Measurements from ENCODE around the gene KRTAP4-16.
"Not testable (repeated sequence)": the region's sequence is repeated elsewhere in the genome, so short reads cannot be mapped to it uniquely, and the experiment has no call there.

KRTAP4-16 gene

GRCh38 chr17:41064301-41064700 is 37.7 kb downstream of the KRTAP4-16 start:
- no peak overlapping the region for H3K4me3 ChIP-seq (ENCODE audit: low read length)
- H3K27me3 ChIP-seq (ENCODE audit: control insufficient read depth, insufficient read depth, low read length): peaks cover 4% of the 10 kb centered on the region
- no peaks in the 10 kb centered on the region for H3K4me1 ChIP-seq (ENCODE audit: control insufficient read depth, insufficient read depth, low read length)
- H3K36me3 ChIP-seq (ENCODE audit: control insufficient read depth, insufficient read depth, low read length): no peaks in the 10 kb centered on the region
- no peaks in the 10 kb centered on the region for H3K9me3 ChIP-seq (ENCODE audit: control insufficient read depth, low read length)
- no peak overlapping the region for H3K9ac ChIP-seq (ENCODE audit: low read length)

GRCh38 chr17:41063449-41063848 is 38.6 kb downstream of the KRTAP4-16 start:
- peaks cover 4% of the 10 kb centered on the region for H3K27me3 ChIP-seq (ENCODE audit: control insufficient read depth, insufficient read depth, low read length)
- no peaks in the 10 kb centered on the region for H3K9me3 ChIP-seq (ENCODE audit: control insufficient read depth, low read length)
- H3K4me1 ChIP-seq (ENCODE audit: control insufficient read depth, insufficient read depth, low read length): no peaks in the 10 kb centered on the region
- H3K4me3 ChIP-seq (ENCODE audit: low read length): no peak overlapping the region
- no peaks in the 10 kb centered on the region for H3K36me3 ChIP-seq (ENCODE audit: control insufficient read depth, insufficient read depth, low read length)
- no peak overlapping the region for H3K9ac ChIP-seq (ENCODE audit: low read length)

GRCh38 chr17:41061964-41062363 is 40.0 kb downstream of the KRTAP4-16 start:
- Histone ChIP-seq H3K4me3 (ENCODE audit: low read length) (no peak overlapping the region), H3K27me3 (ENCODE audit: control insufficient read depth, insufficient read depth, low read length) (peaks cover 4% of the 10 kb centered on the region), H3K9me3 (ENCODE audit: control insufficient read depth, low read length) (no peaks in the 10 kb centered on the region), H3K36me3 (ENCODE audit: control insufficient read depth, insufficient read depth, low read length) (no peaks in the 10 kb centered on the region), H3K9ac (ENCODE audit: low read length) (no peak overlapping the region), H3K4me1 (ENCODE audit: control insufficient read depth, insufficient read depth, low read length) (no peaks in the 10 kb centered on the region)

- Histone ChIP-seq H3K4me1 (ENCODE audit: control insufficient read depth, insufficient read depth, low read length) (no peaks in the 10 kb centered on the region), H3K9me3 (ENCODE audit: control insufficient read depth, low read length) (no peaks in the 10 kb centered on the region), H3K36me3 (ENCODE audit: control insufficient read depth, insufficient read depth, low read length) (no peaks in the 10 kb centered on the region), H3K9ac (ENCODE audit: low read length) (no peak within 1 kb of the TSS), H3K4me3 (ENCODE audit: low read length) (no peak within 1 kb of the TSS), H3K27me3 (ENCODE audit: control insufficient read depth, insufficient read depth, low read length) (peaks cover 4% of the 10 kb centered on the region)
These were observed 41.9 kb downstream of the KRTAP4-16 start, which contains the start of gene KRTAP2-3 for GRCh38 chr17:41060052-41060604. KRTAP2-3 (minus strand) TSS chr17:41060114; CDS start chr17:41060050, 64 bp downstream.

GRCh38 chr17:41059276-41060051 is 42.5 kb downstream of the KRTAP4-16 start:
- H3K4me1 ChIP-seq (ENCODE audit: control insufficient read depth, insufficient read depth, low read length); H3K36me3 ChIP-seq (ENCODE audit: control insufficient read depth, insufficient read depth, low read length); H3K9ac ChIP-seq (ENCODE audit: low read length): not testable (repeated sequence)

GRCh38 chr17:41058741-41059140 is 43.3 kb downstream of the KRTAP4-16 start:
- H3K27me3 ChIP-seq (ENCODE audit: control insufficient read depth, insufficient read depth, low read length): peaks cover 4% of the 10 kb centered on the region
- H3K9me3 ChIP-seq (ENCODE audit: control insufficient read depth, low read length): no peaks in the 10 kb centered on the region
- no peak overlapping the region for H3K9ac ChIP-seq (ENCODE audit: low read length)
- no peaks in the 10 kb centered on the region for H3K4me1 ChIP-seq (ENCODE audit: control insufficient read depth, insufficient read depth, low read length)
- no peaks in the 10 kb centered on the region for H3K36me3 ChIP-seq (ENCODE audit: control insufficient read depth, insufficient read depth, low read length)
- H3K4me3 ChIP-seq (ENCODE audit: low read length): no peak overlapping the region

More at GRCh38 chr17:41059276-41060051, 42.5 kb downstream of the KRTAP4-16 start:
- not testable (repeated sequence) for H3K9me3 ChIP-seq (ENCODE audit: control insufficient read depth, low read length); H3K27me3 ChIP-seq (ENCODE audit: control insufficient read depth, insufficient read depth, low read length); H3K4me3 ChIP-seq (ENCODE audit: low read length)

GRCh38 chr17:41057547-41057946 is 44.5 kb downstream of the KRTAP4-16 start:
- Histone ChIP-seq H3K9me3 (ENCODE audit: control insufficient read depth, low read length) (no peaks in the 10 kb centered on the region), H3K4me3 (ENCODE audit: low read length) (no peak overlapping the region), H3K9ac (ENCODE audit: low read length) (no peak overlapping the region), H3K36me3 (ENCODE audit: control insufficient read depth, insufficient read depth, low read length) (no peaks in the 10 kb centered on the region), H3K4me1 (ENCODE audit: control insufficient read depth, insufficient read depth, low read length) (no peaks in the 10 kb centered on the region), H3K27me3 (ENCODE audit: control insufficient read depth, insufficient read depth, low read length) (peaks cover 4% of the 10 kb centered on the region)

- not testable (repeated sequence) for H3K4me1 ChIP-seq (ENCODE audit: control insufficient read depth, insufficient read depth, low read length); H3K9me3 ChIP-seq (ENCODE audit: control insufficient read depth, low read length); H3K9ac ChIP-seq (ENCODE audit: low read length); H3K4me3 ChIP-seq (ENCODE audit: low read length); H3K27me3 ChIP-seq (ENCODE audit: control insufficient read depth, insufficient read depth, low read length); H3K36me3 ChIP-seq (ENCODE audit: control insufficient read depth, insufficient read depth, low read length)
These were observed 46.9 kb downstream of the KRTAP4-16 start, which contains the start of gene KRTAP2-2 for GRCh38 chr17:41055130-41055529. KRTAP2-2 (minus strand) TSS chr17:41055230; CDS start chr17:41055211, 19 bp downstream.

GRCh38 chr17:41054556-41054955 is 47.5 kb downstream of the KRTAP4-16 start:
- not testable (repeated sequence) for H3K4me1 ChIP-seq (ENCODE audit: control insufficient read depth, insufficient read depth, low read length); H3K27me3 ChIP-seq (ENCODE audit: control insufficient read depth, insufficient read depth, low read length); H3K4me3 ChIP-seq (ENCODE audit: low read length); H3K9ac ChIP-seq (ENCODE audit: low read length); H3K9me3 ChIP-seq (ENCODE audit: control insufficient read depth, low read length); H3K36me3 ChIP-seq (ENCODE audit: control insufficient read depth, insufficient read depth, low read length)

GRCh38 chr17:41054025-41054424 is 48.0 kb downstream of the KRTAP4-16 start:
- H3K4me3 ChIP-seq (ENCODE audit: low read length): no peak overlapping the region

GRCh38 chr17:41052566-41052965 is 49.4 kb downstream of the KRTAP4-16 start:
- no peak overlapping the region for H3K9ac ChIP-seq (ENCODE audit: low read length)
- H3K36me3 ChIP-seq (ENCODE audit: control insufficient read depth, insufficient read depth, low read length): no peaks in the 10 kb centered on the region
- peaks cover 9% of the 10 kb centered on the region for H3K27me3 ChIP-seq (ENCODE audit: control insufficient read depth, insufficient read depth, low read length)
- H3K4me3 ChIP-seq (ENCODE audit: low read length): no peak overlapping the region
- H3K9me3 ChIP-seq (ENCODE audit: control insufficient read depth, low read length): no peaks in the 10 kb centered on the region
- H3K4me1 ChIP-seq (ENCODE audit: control insufficient read depth, insufficient read depth, low read length): no peaks in the 10 kb centered on the region

More at GRCh38 chr17:41054025-41054424, 48.0 kb downstream of the KRTAP4-16 start:
- H3K4me1 ChIP-seq (ENCODE audit: control insufficient read depth, insufficient read depth, low read length): no peaks in the 10 kb centered on the region
- H3K9ac ChIP-seq (ENCODE audit: low read length): no peak overlapping the region
- H3K27me3 ChIP-seq (ENCODE audit: control insufficient read depth, insufficient read depth, low read length): peaks cover under 1% of the 10 kb centered on the region
- H3K9me3 ChIP-seq (ENCODE audit: control insufficient read depth, low read length): no peaks in the 10 kb centered on the region
- H3K36me3 ChIP-seq (ENCODE audit: control insufficient read depth, insufficient read depth, low read length): no peaks in the 10 kb centered on the region
